Esophagus muscularis mucosa (tissue), 4 donors: Measurements from ENCODE around the gene ATP11A. TPM values are rescaled to one million over a fixed set of nuclear protein-coding genes. Genes with fewer than 3 reads are reported as not detected.

Experiments used
- DNase-seq: peaks from one replicate; pipeline ENCODE4 v3.0.0-alpha.2; 2017; ENCODE audit errors: extremely low spot score
- H3K27ac ChIP-seq, 4 donors: fragments of 200-600 bp; sonication (generic); replicated peaks in 1 of 4; 1 replicate in 3 of 4; 2 replicates in 1 of 4; pipeline ENCODE4 v1.5.1; 2016 to 2019; ENCODE audit warnings: mild to moderate bottlenecking in 1 of 4
- H3K27me3 ChIP-seq, 4 donors: fragments of 200-600 bp; sonication (generic); one replicate each; pipeline versions ENCODE4 v1.5.1 to v1.6.0; 2016 to 2019
- H3K36me3 ChIP-seq, 4 donors: fragments of 200-600 bp; sonication (generic); one replicate each; pipeline ENCODE4 v1.5.1; 2016 to 2019
- H3K4me1 ChIP-seq, 4 donors: fragments of 200-600 bp; sonication (generic); one replicate each; pipeline ENCODE4 v1.5.1; 2016 to 2019
- H3K4me3 ChIP-seq, 4 donors: fragments of 200-600 bp; sonication (generic); 1 replicate in 2 of 4; 2 replicates in 2 of 4; pipeline ENCODE4 v1.5.1; 2016 to 2019; ENCODE audit warnings: mild to moderate bottlenecking in 4 of 4, moderate library complexity in 1 of 4
- H3K9me3 ChIP-seq, 4 donors: fragments of 200-600 bp; sonication (generic); 1 replicate in 3 of 4; 2 replicates in 1 of 4; pipeline ENCODE4 v1.5.1; 2016 to 2019
- CTCF ChIP-seq, 3 experiments: fragments of 200-600 bp in 2 of 3; fragments of 450-650 bp in 1 of 3; sonication (generic) in 2 of 3; IDR thresholded peaks; one replicate each; pipeline ENCODE4 v1.5.1; 2017 to 2019; ENCODE audit warnings: antibody characterized with exemption in 3 of 3, mild to moderate bottlenecking in 2 of 3, moderate library complexity in 1 of 3
- EP300 ChIP-seq: sonication (generic); formaldehyde crosslinking; IDR thresholded peaks from one replicate; pipeline ENCODE4 v1.6.1; 2017; ENCODE audit warnings: antibody characterized with exemption
- POLR2A ChIP-seq: fragments of 450-650 bp; IDR thresholded peaks from one replicate; pipeline ENCODE4 v1.6.1; 2017; ENCODE audit warnings: antibody characterized with exemption, moderate library complexity, mild to moderate bottlenecking, low read depth
- POLR2AphosphoS5 ChIP-seq, 2 donors: sonication (generic); formaldehyde crosslinking; IDR thresholded peaks; one replicate each; pipeline ENCODE4 v1.6.1; 2017; ENCODE audit warnings: antibody characterized with exemption in 2 of 2
- WGBS: methylation state at CpG from one replicate; pipeline ENCODE4 v1.1.5; 2018; 5-methylcytosine and 5-hydroxymethylcytosine counted together
- intact Hi-C: fragments of 100-400 bp; cut with DNase I; formaldehyde crosslinking; loops from one replicate; pipeline ENCODE4 v1.15.1; 2023
- total RNA-seq, 4 donors: library from RNA; depleted of rRNA; stranded (reverse); fragments of >200 nt; gene quantifications; one replicate each; pipeline versions ENCODE4 v1.1.0 to v1.2.1, GENCODE V29; 2016

The ATP11A gene
- total RNA-seq, 4 donors from 2014 or later = 11.2 to 27.8 (median 14.3) TPM

- DNase-seq = no peak
- Histone ChIP-seq H3K27me3 (no peaks in the 10 kb centered on the region), H3K36me3 (peaks cover 12 to 82% (median 47%) of the 10 kb centered on the region in 4 donors), H3K4me1 (no peaks in the 10 kb centered on the region), H3K27ac (no peak overlapping the region), H3K9me3 (no peaks in the 10 kb centered on the region), H3K4me3 (no peak overlapping the region)
- intact Hi-C loops = no loop called here
- WGBS = 92% methylated on average over 13 of the region's 13 CpGs
- no peak for TF ChIP-seq EP300
- TF ChIP-seq CTCF (IDR thresholded peaks at IDR 0.05) = no peak
- no peak for TF ChIP-seq POLR2AphosphoS5 (IDR thresholded peaks at IDR 0.05)
- no peak for TF ChIP-seq POLR2A
Measured at GRCh38 chr13:112815871-112816270, 126.0 kb downstream of the ATP11A start.

- no peak overlapping the region for H3K4me3 ChIP-seq
- intact Hi-C loops = no loop called here
- TF ChIP-seq EP300 = no peak
- no peak for TF ChIP-seq POLR2A
- no peak for TF ChIP-seq POLR2AphosphoS5 (IDR thresholded peaks at IDR 0.05)
- TF ChIP-seq CTCF (IDR thresholded peaks at IDR 0.05) = no peak
- peaks cover 12 to 87% (median 53%) of the 10 kb centered on the region in 4 donors for H3K36me3 ChIP-seq
- no peaks in the 10 kb centered on the region for H3K9me3 ChIP-seq
- 93% methylated on average over 38 of the region's 38 CpGs for WGBS
- H3K27ac ChIP-seq = no peak overlapping the region
- no peak for DNase-seq
- no peaks in the 10 kb centered on the region for H3K4me1 ChIP-seq
- H3K27me3 ChIP-seq = no peaks in the 10 kb centered on the region
Measured at GRCh38 chr13:112818040-112818697, 128.3 kb downstream of the ATP11A start.

- no peak for DNase-seq
- Histone ChIP-seq H3K27ac (no peak overlapping the region), H3K27me3 (no peaks in the 10 kb centered on the region), H3K4me1 (no peaks in the 10 kb centered on the region), H3K4me3 (no peak overlapping the region), H3K36me3 (peaks cover 12 to 87% (median 54%) of the 10 kb centered on the region in 4 donors), H3K9me3 (no peaks in the 10 kb centered on the region)
- intact Hi-C loops = no loop called here
- WGBS = 84% methylated on average over 7 of the region's 7 CpGs
- TF ChIP-seq EP300 (no peak), CTCF (IDR thresholded peaks at IDR 0.05) (no peak), POLR2AphosphoS5 (IDR thresholded peaks at IDR 0.05) (no peak), POLR2A (no peak)
Measured at GRCh38 chr13:112818698-112819045, 128.8 kb downstream of the ATP11A start.

GRCh38 chr13:112819111-112819510, 129.3 kb downstream of the ATP11A start:
- TF ChIP-seq POLR2AphosphoS5 (IDR thresholded peaks at IDR 0.05) = no peak
- TF ChIP-seq CTCF (IDR thresholded peaks at IDR 0.05) = no peak
- TF ChIP-seq EP300 = no peak
- no peak for TF ChIP-seq POLR2A
- Histone ChIP-seq H3K27ac (no peak overlapping the region), H3K27me3 (no peaks in the 10 kb centered on the region), H3K9me3 (no peaks in the 10 kb centered on the region), H3K4me1 (no peaks in the 10 kb centered on the region), H3K4me3 (no peak overlapping the region), H3K36me3 (peaks cover 15 to 87% (median 56%) of the 10 kb centered on the region in 4 donors)
- WGBS = 98% methylated on average over 13 of the region's 13 CpGs
- intact Hi-C loops = no loop called here
- no peak for DNase-seq

GRCh38 chr13:112819816-112820215, 130.0 kb downstream of the ATP11A start:
- intact Hi-C loops = no loop called here
- Histone ChIP-seq H3K9me3 (no peaks in the 10 kb centered on the region), H3K27me3 (no peaks in the 10 kb centered on the region), H3K4me1 (no peaks in the 10 kb centered on the region), H3K4me3 (no peak overlapping the region), H3K27ac (no peak overlapping the region), H3K36me3 (peaks cover 17 to 90% (median 60%) of the 10 kb centered on the region in 4 donors)
- 93% methylated on average over 28 of the region's 29 CpGs for WGBS
- TF ChIP-seq POLR2AphosphoS5 (IDR thresholded peaks at IDR 0.05) = no peak
- no peak for TF ChIP-seq EP300
- no peak for TF ChIP-seq CTCF (IDR thresholded peaks at IDR 0.05)
- DNase-seq = no peak
